Measurements from ENCODE around the gene FOXK1.
"Not testable (repeated sequence)": the region's sequence is repeated elsewhere in the genome, so short reads cannot be mapped to it uniquely, and the experiment has no call there.

FOXK1 gene

DNA sequence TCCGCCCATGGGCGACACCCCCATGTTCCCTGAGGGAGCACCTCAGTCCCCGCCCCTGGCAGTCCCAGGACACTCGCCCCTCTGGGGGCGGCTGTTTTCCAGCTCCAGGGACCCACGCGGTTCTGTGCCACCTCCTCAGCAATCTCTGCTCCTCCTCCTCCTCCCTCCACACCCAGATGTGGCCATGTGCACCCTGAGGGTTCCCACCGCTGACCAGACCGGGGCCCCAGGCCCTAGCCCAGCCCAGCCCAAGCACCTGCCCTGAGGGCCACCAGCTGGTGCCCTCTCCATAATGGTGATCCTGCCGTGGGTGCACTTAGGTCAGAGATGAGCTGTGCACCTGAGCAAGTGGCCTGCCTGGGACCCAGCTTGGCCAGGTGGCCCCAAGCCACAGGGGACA, 118.4 kb downstream of the FOXK1 start:
- DNase-seq (ENCODE audit: low spot score) = no peak

DNA sequence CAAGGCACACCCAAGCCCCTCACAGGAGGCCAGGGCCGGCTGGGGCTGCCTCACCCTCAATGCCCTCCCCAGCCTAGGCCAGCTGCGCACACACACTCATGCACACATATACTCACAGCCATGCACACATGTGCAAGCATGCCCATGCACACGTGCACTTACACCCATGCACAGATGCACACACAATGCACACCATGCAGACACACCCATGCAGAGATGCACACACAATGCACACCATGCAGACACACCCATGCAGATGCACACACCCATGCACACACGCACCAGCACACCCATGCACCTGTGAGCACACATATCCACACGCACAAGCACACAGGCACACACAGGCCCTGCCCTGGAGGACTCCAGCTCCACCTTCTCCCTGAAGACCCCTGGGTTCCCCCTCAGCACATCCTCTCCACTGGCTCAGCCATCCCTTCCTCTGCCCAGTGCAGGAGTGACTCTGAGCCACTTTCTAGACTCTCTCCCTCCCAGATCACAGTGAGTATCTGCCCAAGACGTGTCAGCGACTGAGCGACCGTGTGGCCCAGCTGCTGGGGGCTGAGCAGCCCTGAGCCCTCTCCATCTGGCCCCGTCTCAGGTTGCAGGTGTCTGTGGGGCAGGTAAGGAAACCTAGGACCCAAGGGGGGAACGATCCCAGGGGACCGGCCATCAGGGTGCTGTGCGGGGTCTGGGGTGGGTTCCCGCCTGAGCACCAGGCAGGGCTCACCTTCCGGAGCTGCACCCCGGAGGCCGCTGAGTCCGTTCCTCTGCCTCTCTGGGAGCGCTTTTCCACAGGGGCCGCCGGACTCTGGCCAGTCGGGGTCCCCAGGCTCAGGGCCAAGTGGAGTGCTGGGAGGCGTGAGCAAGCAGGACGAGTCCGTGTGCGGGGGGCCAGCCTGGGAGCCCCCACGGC, 119.1 kb downstream of the FOXK1 start:
- no peak for DNase-seq (ENCODE audit: low spot score)

DNA sequence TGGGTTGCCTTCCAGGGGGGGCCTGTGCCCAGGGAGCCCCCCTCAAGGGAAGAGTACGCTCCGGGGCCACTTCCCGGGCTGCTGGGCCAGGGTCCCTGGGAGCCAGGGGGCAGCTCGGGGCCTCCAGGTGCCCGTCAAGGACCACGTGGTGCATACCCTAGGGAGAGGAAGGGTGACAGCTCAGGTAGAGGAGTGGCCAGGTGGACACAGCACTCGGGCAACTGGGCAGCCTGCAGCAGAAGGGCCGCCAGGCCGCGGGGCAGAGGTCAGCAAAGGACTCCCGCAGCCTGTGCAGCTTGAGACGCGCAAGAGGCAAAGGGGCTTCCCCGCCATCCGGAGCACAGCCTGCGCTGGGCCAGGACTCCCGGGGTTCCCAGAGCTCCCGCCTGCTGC, 119.7 kb downstream of the FOXK1 start:
- DNase-seq (ENCODE audit: low spot score) = no peak

DNA sequence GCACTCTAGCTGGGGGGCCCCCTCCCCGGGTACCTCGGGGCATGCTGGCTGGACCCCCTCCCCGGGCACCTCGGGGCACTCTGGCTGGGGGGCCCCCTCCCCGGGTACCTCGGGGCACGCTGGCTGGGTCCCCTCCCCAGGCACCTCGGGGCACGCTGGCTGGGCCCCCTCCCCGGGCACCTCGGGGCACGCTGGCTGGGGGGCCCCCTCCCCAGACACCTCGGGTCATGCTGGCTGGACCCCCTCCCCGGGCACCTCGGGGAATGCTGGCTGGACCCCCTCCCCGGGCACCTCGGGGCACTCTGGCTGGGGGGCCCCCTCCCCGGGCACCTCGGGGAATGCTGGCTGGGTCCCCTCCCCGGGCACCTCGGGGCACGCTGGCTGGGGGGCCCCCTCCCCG, 120.5 kb downstream of the FOXK1 start:
- DNase-seq (ENCODE audit: low spot score) = not testable (repeated sequence)

DNA sequence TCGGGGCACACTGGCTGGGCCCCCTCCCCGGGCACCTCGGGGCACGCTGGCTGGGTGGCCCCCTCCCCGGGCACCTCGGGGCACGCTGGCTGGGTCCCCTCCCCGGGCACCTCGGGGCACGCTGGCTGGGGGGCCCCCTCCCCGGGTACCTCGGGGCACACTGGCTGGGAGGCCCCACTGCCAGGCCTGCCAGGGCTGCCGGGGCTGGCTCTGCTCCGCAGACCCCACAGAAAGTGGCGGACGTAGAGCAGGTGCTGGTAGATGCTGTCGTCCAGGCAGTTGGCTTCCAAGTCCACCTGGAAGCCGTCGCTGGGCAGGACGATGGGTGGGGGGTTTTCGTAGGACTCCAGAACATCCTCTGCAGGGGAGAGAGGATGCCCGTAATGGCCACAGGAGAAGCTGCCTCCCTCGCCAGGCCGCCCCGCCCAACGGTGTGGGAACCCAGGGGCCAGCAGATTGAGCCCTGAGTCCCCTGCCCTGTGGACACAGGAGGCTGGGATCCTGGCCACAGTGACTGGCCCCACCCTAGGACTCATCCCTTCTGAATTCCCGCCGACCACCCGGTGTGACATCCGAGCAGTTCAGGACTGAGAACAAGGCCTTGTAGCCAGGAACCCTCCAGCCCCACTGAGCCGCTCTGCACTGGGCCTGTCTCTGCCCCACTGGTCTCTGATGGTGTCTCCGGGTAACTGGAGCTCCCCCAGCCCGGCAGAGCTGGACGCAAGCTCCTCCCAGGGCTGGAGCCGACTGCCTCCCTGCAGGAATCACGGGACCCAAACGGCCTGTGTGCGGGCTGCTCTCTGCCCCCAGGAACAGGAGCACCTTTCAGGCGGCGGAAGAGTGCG, 121.5 kb downstream of the FOXK1 start:
- DNase-seq (ENCODE audit: low spot score) = no peak

DNA sequence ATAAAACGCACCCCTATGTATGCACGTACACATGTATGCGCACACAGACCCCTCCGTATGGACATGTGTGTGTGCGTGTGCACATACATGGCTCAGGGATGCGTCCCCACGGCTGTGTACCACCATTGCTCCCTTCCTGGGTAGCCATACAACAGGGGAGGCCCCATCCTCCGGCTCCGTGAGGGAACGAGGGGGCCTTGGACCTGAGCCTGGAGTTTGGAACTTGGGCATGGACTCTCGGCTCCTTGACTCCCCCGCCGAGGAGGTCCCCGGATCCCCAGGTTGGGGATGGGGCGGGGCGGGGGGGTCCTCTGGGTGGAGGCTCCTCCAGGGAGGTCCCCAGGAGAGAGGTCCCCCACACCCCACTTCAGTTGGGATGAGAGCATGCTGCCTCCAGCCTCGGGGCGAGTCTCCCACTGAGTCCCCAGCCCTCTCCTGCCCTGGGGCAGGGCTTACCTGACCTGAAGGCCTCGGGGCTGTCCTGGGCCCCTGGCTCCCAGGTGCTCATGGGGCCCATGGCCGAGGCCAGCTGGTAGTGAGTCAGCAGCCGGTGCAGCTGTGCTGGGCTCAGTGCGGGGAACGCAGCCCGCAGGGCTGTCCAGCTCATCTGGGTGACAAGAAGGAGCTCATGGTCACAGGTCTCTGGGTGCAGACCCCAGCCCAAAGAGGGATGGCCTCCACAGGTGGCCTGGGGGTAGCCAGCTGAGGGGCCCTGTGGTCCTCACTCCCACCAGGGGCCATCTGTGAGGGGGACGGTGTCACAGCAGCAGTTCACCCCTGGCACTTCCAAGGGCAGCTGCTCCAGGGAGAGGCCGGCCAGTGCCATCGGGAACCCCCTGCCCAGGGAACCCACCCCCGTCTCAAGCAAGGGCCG, 123.3 kb downstream of the FOXK1 start:
- no peak for DNase-seq (ENCODE audit: low spot score)

DNA sequence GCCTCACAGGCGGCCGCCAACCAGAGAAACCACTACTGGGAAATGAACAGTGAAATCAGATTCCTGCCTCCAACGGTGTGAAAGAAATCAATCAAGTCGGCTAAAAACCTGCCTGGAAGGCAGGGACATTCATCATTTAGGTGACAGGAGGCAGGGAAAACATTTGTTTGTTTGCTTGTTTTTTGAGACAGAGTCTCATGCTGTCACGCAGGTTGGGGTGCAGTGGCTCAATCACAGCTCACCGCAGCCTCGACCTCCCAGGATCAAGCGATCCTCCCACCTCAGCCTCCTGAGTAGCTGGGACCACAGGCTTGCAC, 123.8 kb downstream of the FOXK1 start:
- DNase-seq (ENCODE audit: low spot score) = no peak

DNA sequence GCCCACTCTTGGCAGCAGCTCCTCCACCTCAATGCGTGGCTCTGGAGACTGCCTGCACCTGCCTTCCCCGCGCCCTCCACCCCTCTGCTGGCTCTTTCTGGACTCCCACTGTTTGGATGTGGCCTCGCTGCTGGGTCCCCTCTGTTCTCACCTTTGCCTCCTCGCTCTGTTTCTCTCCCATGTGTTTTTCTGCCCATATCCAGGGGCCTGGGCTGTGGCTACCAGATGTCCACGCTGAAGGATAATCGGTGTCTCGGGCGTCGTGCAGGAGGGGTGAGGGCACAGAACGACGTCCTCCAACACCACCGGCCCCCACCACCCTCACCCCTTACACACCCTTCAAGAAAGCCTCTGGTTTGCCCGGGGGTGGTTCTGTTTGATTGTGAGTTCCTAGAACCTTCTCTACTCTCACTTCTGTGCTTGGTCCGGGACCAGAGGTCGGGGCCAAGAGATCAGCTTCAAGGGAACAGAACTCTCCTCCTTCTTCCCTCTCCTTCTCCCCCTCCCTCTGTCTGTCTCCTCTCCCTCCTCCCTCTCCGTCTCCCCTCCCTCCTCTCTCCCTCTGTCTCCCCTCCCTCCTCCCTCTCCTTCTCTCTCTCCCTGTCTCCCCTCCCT, 125.0 kb downstream of the FOXK1 start:
- DNase-seq (ENCODE audit: low spot score) = no peak

DNA sequence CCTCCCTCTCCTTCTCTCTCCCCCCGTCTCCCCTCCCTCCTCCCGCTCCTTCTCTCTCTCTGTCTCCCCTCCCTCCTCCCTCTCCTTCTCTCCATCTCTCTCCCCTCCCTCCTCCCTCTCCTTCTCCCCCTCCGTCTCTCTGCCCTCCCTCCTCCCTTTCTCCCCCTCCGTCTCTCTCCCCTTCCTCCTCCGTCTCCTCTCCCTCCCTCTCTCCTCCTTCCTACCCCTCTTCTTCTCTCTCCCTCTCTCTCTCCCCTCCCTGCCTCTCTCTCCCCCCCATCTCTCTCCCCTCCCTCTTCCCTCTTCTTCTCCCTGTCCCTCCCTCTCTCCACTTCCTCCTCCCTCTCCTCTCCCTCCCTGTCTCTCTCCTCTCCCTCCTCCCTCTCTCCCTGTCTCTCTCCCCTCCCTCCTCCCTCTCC, 125.5 kb downstream of the FOXK1 start:
- no peak for DNase-seq (ENCODE audit: low spot score)

DNA sequence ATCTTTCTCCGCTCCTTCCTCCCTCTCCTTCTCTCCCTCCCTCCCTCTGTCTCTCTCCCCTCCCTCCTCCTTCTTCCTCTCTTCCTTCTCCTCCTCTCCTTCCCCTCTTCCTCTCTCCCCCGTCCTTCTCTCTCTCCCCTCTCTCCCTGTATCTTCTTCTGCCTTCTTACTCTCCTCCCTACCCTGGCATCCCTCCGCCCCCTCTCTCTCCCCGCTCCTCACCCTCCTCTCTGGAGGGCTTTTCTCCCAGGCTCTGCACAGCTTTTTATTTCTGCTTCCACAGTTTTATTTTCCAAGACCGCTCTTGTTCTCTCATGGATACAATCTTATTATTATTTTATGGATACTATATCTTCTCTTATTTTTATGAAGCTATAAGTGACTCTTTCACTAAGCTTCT, 125.9 kb downstream of the FOXK1 start:
- DNase-seq (ENCODE audit: low spot score) = no peak

DNA sequence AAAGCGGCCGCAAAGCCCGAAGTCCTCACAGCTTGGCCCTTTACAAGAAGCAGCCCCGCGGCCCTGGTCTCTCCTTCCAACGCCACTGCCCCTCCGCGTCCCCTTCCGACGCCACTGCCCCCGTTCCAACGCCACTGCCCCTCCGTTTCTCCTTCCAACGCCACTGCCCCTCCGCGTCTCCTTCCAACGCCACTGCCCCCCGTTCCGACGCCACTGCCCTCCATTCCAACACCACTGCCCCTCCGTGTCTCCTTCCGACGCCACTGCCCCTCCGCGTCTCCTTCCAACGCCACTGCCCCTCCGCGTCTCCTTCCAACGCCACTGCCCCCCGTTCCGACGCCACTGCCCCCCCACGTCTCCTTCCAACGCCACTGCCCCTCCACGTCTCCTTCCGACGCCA, 126.5 kb downstream of the FOXK1 start:
- no peak for DNase-seq (ENCODE audit: low spot score)

DNA sequence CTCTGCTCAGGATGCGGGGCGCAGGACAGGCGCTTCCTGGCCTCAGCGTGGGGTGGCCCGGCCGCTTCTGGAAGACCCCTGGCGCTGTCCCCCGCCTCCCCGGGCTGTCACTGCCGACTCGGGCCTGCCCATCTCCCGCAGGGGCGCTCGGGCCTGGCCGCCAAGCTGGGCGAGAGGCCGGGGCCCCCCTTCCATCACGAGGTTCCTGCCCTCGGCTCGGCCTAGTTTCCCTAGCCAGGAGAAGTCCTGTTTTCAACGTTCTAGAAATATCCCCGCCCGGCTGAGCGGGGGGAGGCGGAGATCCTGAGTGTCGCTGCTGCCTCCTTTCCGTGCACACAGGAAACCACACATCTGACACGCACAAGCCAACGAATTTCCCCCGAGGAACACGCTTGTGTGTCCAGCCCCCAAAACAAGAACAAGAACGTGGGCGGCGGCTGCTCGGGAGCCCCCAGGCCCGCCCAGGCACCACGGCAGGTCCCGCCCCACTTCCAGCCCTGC, 127.0 kb downstream of the FOXK1 start:
- no peak for DNase-seq (ENCODE audit: low spot score)

DNA sequence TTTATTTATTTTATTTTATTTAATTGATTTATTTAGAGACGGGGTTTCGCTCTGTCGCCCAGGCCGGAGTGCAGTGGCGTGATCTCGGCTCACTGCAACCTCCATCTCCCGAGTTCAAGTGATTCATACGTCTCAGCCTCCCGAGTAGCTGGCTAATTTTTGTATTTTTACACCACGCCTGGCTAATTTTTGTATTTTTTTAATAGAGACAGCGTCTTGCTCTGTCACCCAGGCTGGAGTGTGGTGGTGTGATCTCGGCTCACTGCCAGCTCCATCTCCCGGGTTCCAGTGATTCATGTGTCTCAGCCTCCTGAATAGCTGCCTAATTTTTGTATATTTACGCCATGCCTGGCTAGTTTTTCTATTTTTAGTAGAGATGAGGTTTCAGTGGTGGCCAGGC, 127.6 kb downstream of the FOXK1 start:
- no peak for DNase-seq (ENCODE audit: low spot score)

DNA sequence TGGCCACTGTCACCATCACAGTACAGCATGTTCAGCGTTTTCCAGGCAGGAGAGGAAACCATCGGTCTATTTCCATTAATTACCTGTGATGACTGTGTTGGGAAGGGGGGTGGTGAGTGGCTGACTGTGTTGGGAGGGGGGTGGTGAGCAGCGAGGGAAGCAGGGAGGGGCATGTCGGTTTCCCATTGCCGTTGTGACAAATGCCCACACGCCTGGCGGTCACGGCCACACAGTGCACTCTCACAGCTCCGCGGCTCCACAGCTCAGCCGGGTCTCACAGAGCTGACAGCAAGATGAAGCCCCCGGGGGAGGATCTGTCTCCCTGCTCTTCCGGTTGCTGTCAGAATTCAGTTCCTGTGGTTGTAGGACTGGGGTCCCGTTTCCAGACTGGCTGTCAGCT, 132.3 kb downstream of the FOXK1 start:
- DNase-seq (ENCODE audit: low spot score) = no peak

DNA sequence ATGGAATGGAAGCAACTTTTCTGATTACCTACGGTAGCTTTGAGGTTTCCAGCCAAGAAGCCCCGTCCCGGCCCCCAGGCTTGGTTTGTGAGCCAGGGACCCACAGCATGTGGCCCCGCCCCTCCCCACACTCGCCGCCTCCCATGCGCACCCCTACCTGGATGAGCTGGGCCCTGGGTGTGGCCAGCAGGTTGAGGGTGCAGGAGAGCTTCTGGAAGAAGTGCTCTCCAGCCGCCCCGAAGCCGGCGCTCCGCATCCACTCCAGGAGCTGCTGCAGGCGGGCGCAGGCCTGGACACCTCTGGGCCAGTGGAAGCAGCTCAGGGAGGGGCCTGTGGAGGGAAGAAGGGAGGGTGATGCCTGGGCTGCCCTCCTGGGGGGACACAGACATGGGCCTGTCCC, 133.0 kb downstream of the FOXK1 start:
- DNase-seq (ENCODE audit: low spot score) = no peak

DNA sequence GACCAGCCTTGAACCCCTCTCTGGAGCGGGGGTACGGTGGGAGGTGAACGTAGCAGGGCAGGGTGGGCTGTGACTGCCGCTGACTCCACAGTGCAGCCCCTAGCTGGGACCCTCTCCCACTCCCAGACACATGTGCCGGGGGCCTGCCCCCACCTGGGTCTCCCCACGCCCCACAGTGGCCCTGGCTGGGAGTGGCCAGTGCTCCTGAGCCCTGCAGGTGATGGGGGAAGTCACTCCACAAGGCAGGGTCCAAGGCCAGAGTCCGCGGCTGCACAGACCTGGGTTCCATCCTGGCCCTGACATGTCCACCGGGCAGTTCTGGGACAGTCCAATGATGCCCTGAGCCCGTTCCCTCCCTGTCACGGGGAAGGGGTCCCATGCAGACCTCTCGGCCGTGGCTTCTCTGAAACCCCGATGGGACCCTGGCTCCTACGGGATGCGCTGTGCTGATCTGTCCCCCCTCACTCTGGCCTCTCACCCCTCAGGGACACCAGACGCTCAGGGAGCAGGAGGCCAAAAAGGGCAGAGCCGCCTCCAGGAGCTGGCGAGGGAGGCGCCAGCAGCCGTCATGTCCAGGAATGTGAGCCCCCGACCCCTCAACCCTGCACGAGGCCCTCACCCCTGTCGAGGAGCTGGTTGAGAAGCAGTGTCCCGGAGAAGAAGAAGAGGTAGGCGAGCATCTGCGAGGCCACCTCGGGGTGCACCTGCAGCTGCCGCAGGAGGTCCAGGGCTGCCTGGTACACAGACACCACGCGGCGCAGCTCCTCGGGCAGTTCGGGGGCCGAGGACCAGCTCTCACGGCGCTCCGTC, 133.7 kb downstream of the FOXK1 start:
- no peak for DNase-seq (ENCODE audit: low spot score)

DNA sequence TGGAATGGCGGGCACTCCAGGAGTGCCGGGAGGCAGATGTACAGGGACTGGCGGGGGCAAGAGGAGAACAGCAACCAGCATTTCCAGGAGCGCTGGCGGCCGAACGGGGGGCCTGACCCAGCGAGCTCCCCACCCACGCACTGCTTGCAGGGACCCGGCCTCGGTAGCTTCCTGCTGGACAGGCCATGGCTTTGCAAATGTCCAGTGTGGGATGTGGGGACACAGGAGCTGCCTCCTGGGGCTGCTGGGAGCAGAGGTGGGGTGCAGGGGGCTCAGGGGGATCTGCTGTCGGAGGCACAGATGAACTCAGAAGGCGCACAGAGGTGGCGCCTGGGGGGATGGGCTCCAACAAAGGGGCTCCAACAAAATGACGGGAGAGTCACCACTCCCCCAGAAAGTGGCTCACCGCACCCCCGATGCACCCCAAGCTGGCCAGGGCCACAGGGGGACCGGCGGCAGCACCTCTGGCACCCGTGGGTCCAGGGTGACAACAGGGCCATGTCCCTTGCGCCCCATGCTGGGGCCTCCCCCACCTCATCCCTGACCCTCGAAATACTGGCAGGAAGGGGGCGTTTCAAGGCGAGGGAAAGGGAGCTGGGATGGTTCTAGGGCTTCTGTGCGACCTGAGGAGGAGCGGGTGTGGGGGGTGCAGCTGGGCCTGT, 134.5 kb downstream of the FOXK1 start:
- no peak for DNase-seq (ENCODE audit: low spot score)

DNA sequence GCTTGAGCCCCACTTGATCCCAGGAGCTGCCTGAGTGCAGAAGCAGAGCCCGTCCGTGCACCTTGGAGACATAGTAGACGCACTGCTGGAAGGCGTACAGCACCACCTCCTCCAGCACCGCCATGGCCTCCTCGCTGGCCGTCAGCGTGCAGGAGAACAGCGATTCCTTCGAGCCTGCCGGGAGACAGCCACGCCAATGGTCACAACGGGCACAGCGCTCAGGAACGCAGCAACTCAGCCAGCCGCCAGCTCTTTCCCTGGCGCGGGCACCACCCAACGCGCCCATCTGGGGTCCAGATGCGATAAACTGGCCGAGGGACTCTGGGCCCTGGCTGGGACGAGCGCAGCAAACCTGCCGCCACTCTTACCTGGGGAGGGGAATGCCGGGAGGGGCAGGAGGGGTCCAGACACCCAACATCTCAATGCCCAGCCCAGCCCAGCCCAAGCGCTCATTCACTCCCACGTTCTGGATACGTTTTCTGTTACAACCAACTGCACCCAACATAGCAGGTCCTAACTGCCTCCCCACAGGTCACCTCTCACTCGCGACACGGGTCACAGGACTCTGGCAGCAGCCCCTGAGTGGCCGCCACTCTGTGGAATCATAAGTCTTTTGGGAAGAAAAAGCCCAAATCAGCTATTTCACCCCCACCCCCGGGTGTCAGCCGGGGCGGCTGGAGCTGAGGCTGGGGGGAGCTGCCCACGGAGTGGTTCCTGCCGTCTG, 135.2 kb downstream of the FOXK1 start:
- no peak for DNase-seq (ENCODE audit: low spot score)

DNA sequence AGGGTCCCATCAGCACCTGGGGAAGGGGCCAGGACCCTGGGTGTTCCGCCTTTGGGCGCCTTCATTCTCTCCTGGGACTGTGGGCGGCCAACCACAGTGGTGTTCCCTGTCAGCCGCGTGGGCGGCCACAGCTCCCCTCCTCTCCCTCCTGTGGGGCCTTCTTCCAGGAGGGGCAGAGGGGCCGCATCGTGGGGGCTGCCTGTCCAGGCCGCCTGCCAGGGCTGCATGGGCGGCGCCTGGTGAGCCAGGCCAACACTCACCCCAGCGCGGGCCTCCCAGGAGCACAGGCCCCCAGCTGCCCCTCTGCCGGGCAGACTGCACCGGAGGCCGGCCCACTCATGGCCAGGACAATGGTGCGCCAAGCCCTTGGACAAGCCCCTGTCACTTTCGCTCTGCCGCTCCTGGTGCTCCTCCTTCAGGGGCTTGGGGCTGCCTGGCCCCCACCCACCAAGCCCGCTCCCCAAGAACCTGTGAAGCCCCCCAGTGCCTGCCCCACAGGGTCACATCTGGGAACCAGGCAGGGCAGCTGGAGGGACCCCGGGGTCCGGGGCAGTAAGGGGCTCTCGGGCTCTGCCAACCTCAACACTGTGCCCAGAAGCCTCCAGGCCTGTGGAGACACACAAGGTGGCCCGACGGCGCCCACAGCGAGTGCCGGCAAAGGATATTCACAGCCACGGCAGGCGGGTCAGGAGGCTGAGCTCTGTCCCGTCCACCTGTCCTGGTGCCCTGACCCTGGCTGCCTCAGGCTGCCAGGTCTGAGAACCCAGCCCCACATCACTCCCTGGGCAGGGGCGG, 136.1 kb downstream of the FOXK1 start:
- DNase-seq (ENCODE audit: low spot score) = no peak

Data from AG20443 (cell line).